ENCODE data around the gene KLRG1.

KLRG1 gene

GRCh38 chr12:8989413-8989812, at the start of gene KLRG1:
KLRG1 (plus strand) TSS chr12:8989546; CDS start chr12:8989636, 90 bp downstream.
- DNase-seq = no peak

DNA sequence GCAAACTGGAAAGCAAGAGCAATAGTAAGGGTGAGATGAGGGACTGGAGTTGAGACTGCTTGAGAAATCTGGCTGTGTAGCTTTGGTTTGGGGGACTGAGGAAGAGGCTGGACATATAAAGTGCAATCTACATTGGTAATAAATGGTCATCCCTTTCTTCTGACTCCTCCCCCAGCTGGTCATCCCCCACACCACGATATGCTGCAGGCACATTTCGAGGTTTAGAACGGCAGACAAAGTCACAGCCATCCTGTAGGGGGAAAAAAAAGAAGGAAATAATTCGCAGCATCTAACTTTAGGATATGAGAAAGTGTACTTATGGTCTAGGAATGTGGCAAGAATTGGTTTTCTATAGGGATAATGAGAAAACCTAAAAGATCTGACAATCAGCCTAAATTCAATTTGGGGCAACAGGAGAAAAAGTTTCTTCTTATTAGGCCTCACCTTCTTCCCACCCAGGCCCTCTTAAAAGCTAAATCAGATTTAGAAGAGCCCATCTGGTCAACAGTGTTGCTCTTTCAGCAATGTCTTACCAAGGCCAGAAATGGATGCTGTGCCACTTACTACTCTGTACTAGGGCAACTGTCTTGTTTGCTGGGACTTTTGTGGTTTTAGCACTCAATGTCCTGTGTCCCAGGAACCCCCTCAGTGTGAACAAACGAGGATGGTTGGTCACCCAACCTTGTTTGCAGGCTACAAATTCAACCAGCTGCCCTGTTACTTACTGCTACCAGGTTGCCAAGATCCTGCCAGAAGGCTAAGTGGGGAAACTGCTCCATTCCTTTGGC, 47.5 kb upstream of the KLRG1 start:
- no peak for DNase-seq

DNA sequence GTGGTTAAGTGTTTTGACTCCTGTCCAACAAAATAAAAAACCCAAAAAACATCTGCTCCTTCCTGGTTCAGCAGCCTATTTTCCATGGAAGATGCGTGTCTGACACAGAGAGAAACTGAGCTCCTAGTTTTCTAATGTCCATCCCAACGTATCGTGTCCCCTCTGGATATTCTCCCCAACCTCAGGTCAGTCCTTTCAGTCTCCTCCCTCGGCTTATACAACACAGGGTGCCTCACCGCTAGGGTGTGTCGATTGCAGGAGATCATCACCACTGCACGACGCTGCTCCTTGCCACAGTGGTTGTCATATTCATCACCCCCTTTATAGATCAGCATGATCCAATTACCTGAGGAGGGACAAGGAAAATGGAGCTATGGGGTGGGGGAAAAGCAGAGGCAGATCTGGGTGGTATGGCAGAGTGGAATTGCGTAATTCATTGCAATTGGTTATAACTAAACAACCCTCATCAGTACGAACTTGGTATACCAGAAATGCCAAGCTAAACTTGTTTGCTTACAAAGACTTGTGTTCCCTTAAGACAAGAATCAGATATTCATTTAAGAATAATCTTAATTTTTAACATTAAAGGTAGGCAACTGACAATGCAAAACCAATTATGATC, 45.7 kb upstream of the KLRG1 start:
- no peak for DNase-seq

DNA sequence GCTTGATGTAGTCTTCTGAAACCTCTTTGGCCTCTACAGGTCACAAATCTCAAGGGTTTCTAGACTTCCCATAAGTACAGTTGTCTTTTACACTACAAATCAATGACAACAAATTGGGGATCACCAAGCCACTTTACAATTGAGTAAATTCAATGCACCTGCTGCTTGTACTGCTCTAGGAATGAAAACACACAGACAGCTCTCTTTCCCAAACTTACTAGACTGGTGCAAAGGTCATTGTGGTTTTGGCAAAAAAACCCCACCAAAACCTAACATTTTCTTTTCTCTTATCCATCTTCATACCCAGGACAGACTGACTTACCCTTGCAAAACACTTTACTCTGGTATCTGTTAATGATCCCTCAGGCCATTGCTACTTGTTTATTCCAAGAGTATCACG, 42.6 kb upstream of the KLRG1 start:
- DNase-seq = no peak

GRCh38 chr12:8947737-8948136, 41.6 kb upstream of the KLRG1 start:
- DNase-seq = no peak

GRCh38 chr12:8948701-8949341, 40.5 kb upstream of the KLRG1 start:
- peak in 21 of 58 donors; percentile 2 to 59 (median 32) for DNase-seq

GRCh38 chr12:8949342-8950220, 39.8 kb upstream of the KLRG1 start, which contains the start of gene M6PR:
M6PR (minus strand) TSS chr12:8949645; CDS start chr12:8946404, 3,241 bp downstream.
- DNase-seq = peak; percentile 78 to 100 (median 98)

- no peak for DNase-seq
Observed at GRCh38 chr12:8950221-8950527, 39.2 kb upstream of the KLRG1 start.

- DNase-seq = no peak
Observed at GRCh38 chr12:8950702-8951478, 38.5 kb upstream of the KLRG1 start.

- DNase-seq = no peak
Observed at GRCh38 chr12:8951744-8952143, 37.6 kb upstream of the KLRG1 start.

GRCh38 chr12:8953773-8954402, 35.5 kb upstream of the KLRG1 start:
- no peak for DNase-seq

DNA sequence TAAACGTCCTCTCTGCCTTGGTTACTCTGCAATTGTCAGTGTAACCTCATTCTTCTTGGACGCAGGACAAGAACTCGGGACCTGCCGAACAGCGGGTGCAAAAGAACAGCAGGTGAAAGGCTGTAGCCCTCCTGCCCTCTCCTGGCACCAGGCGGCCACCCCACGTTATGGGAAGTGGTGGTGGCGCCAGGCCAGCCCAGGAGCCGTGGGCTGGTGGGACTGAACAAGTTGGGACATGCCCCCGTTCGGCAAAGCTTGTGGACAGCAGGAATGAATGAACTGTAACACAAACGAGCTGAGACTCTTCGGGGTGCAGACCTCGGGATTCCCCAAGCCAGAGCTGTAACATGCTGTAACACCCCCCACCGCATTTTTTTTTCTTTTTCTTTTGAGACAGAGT, 33.3 kb upstream of the KLRG1 start:
- no peak for DNase-seq

- no peak for DNase-seq
Observed at GRCh38 chr12:8956772-8957171, 32.6 kb upstream of the KLRG1 start.

- no peak for DNase-seq
Observed at GRCh38 chr12:8957561-8957960, 31.8 kb upstream of the KLRG1 start.

GRCh38 chr12:8958066-8958465, 31.3 kb upstream of the KLRG1 start:
- DNase-seq = no peak

DNA sequence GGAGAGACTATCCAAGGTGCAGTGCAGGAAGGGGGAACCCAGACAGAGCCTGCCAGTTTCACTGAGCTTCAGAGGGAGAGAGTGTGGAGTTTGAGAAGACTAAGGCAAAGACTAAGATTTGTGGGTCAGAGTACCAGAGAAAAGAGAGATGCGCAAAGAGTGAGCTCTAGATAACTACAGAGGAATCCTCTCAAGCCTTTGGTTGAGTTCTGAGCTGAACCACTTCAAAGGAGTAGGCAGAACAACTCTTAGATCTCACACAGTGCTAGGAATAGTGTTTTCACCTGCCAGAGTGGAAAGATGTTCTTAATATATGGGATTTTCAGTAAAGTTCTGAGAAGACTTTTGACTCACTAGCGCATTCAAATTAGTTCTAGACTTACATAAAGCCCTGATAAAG, 29.2 kb upstream of the KLRG1 start:
- no peak for DNase-seq

DNA sequence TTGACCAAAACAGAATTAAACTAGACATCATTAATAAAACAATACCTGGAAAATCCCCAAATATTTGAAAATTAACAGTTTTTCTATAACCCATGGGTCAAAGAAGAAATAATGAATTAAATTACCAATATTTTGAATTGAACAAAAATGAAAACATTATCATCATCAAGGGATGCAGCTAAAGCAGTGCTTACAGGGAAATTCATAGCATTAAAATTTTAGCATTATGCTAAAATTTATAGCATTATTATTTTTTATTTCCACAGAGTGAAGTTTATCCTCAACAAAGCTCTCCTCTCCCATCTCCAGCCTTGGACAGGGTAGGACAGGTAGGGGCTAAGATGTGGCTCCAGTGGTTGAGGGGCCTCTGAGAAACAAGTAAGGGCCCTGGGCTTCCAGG, 20.6 kb upstream of the KLRG1 start:
- DNase-seq = no peak

GRCh38 chr12:8969861-8970411, 19.4 kb upstream of the KLRG1 start:
- no peak for DNase-seq

DNA sequence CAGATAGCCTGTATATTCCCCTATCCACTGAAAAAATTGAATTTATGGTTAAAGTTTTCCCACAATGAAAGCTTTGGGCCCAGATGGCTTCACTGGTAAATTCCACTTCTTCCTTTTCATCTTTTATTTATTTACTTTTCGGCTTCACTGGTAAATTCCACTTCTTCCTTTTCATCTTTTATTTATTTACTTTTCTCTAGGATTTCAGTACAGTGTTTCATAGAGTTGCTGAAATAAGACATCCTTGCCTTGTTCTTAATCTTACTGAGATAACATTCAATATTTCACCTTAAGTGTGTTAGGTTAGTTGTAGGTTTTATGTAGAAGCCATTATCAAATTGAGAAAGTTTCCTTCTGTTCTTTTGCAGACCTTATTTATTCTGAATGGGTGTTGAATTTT, 18.9 kb upstream of the KLRG1 start:
- DNase-seq = no peak

DNA sequence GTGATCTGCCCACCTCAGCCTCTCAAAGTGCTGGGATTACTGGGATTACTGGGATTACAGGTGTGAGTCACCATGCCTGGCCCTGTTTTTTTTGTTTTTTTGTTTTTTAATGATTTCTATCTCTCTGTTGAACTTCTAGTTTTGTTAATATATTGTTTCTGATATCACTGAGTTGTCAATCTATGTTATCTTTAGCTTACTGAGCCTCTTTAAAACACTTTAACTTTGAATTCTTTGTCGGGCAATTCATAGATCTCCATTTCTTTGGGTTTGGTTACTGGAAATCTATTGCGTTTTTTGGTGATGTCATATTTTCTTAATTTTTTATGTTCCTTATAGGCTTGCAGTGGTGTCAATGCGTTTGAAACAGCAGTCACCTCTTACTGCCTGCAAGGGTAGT, 9.2 kb upstream of the KLRG1 start:
- DNase-seq = no peak
